IMR-90 (cell line): ENCODE data around the gene ADARB2. TPM values are rescaled to one million over a fixed set of nuclear protein-coding genes. Genes with fewer than 3 reads are reported as not detected.

Experiments used
- ATAC-seq: fragments of 200-7000 bp; cut with Tn5 transposase; 2 replicates; pipeline ENCODE4 v1.9.1; 2020; ENCODE audit warnings: low read depth, mild to moderate bottlenecking, moderate library complexity
- BruUV-seq: library from RNA; stranded (reverse); fragments of 400-500 nt; replicated peaks from 2 replicates; lab custom pipeline; 2021; lab: Mats Ljungman, UMichigan
- CTCF ChIA-PET: fragments of 300-600 bp; formaldehyde crosslinking; extraction: SDS; loops from one replicate; lab custom pipeline; 2021; ENCODE audit warnings: antibody characterized with exemption; lab: Yijun Ruan, JAX
- POLR2A ChIA-PET: fragments of 300-600 bp; sonication (Branson Sonifier 250); formaldehyde crosslinking; loops from one replicate; lab custom pipeline; 2022; ENCODE audit warnings: antibody characterized with exemption; ENCODE audit not compliant: unreplicated experiment; lab: Charles Lee
- DNase-seq: peaks from one replicate; pipeline ENCODE4 v3.0.0; 2013
- H2AFZ ChIP-seq: replicated peaks from 2 replicates; pipeline ENCODE3; 2013; ENCODE audit warnings: low read length, mild to moderate bottlenecking; ENCODE audit not compliant: poor library complexity
- H2AK5ac ChIP-seq: 2 replicates; pipeline ENCODE4 v1.6.1; 2013; ENCODE audit warnings: low read depth, low read length, inconsistent platforms
- H2AK9ac ChIP-seq: replicated peaks from 2 replicates; pipeline ENCODE3; 2013; ENCODE audit warnings: mild to moderate bottlenecking, low read depth, low read length, moderate library complexity; ENCODE audit not compliant: poor library complexity
- H2BK120ac ChIP-seq: 2 replicates; pipeline ENCODE4 v1.6.1; 2013; ENCODE audit warnings: low read depth, low read length, inconsistent platforms
- H2BK15ac ChIP-seq: 3 replicates; pipeline ENCODE4 v1.6.1; 2013; ENCODE audit warnings: low read depth, low read length, inconsistent platforms
- H2BK20ac ChIP-seq: 2 replicates; pipeline ENCODE4 v1.6.1; 2013; ENCODE audit warnings: low read depth, mild to moderate bottlenecking, inconsistent platforms, low read length, moderate library complexity
- H2BK5ac ChIP-seq: 2 replicates; pipeline ENCODE4 v1.6.1; 2013; ENCODE audit warnings: mild to moderate bottlenecking, low read depth, low read length, inconsistent platforms; ENCODE audit not compliant: poor library complexity, severe bottlenecking
- H3K14ac ChIP-seq: replicated peaks from 2 replicates; pipeline ENCODE4 v1.6.1; 2013; ENCODE audit warnings: low read depth, low read length, inconsistent platforms
- H3K18ac ChIP-seq: 2 replicates; pipeline ENCODE4 v1.6.1; 2013; ENCODE audit warnings: low read depth, low read length, control low read depth
- H3K23ac ChIP-seq: 2 replicates; pipeline ENCODE4 v1.6.1; 2013; ENCODE audit warnings: low read depth, low read length, inconsistent platforms
- H3K27ac ChIP-seq: 2 replicates; pipeline ENCODE4 v1.5.1; 2013; ENCODE audit warnings: mild to moderate bottlenecking, control low read depth, low read length; ENCODE audit not compliant: insufficient read depth
- H3K27me3 ChIP-seq: 2 replicates; pipeline ENCODE4 v1.6.1; 2013; ENCODE audit warnings: low read length; ENCODE audit not compliant: control insufficient read depth, insufficient read depth
- H3K36me3 ChIP-seq: 2 replicates; pipeline ENCODE4 v1.6.1; 2013; ENCODE audit warnings: low read length, mixed read lengths; ENCODE audit not compliant: control insufficient read depth, insufficient read depth
- H3K4ac ChIP-seq: 2 replicates; pipeline ENCODE4 v1.6.1; 2013; ENCODE audit warnings: low read depth, low read length, inconsistent platforms
- H3K4me1 ChIP-seq: 2 replicates; pipeline ENCODE4 v1.6.1; 2013; ENCODE audit warnings: low read length, mixed read lengths; ENCODE audit not compliant: control insufficient read depth, insufficient read depth
- H3K4me2 ChIP-seq: 2 replicates; pipeline ENCODE4 v1.6.1; 2013; ENCODE audit warnings: low read depth, mild to moderate bottlenecking, control low read depth, low read length, moderate library complexity
- H3K4me3 ChIP-seq: 2 replicates; pipeline ENCODE4 v1.5.1; 2013; ENCODE audit warnings: low read depth, mild to moderate bottlenecking, control low read depth, low read length, moderate library complexity; ENCODE audit not compliant: insufficient read depth
- H3K56ac ChIP-seq: 2 replicates; pipeline ENCODE4 v1.6.1; 2013; ENCODE audit warnings: low read length, inconsistent platforms; ENCODE audit not compliant: insufficient read depth; ENCODE audit errors: extremely low read depth
- H3K79me1 ChIP-seq, 2 experiments: 2 replicates each; pipeline ENCODE4 v1.6.1; 2013; ENCODE audit warnings: low read length in 2 of 2, inconsistent platforms in 1 of 2, low read depth in 1 of 2
- H3K9ac ChIP-seq: 2 replicates; pipeline ENCODE4 v1.6.1; 2013; ENCODE audit warnings: low read depth, low read length, control low read depth
- H3K9me1 ChIP-seq: 2 replicates; pipeline ENCODE4 v1.6.1; 2013; ENCODE audit warnings: low read length, inconsistent platforms; ENCODE audit not compliant: insufficient read depth
- H3K9me3 ChIP-seq: 2 replicates; pipeline ENCODE4 v1.6.1; 2013; ENCODE audit warnings: low read length; ENCODE audit not compliant: control insufficient read depth, insufficient read depth
- H4K20me1 ChIP-seq: 2 replicates; pipeline ENCODE4 v1.6.1; 2013; ENCODE audit warnings: low read length, inconsistent platforms; ENCODE audit not compliant: insufficient read depth
- H4K5ac ChIP-seq: 2 replicates; pipeline ENCODE4 v1.6.1; 2013; ENCODE audit warnings: mild to moderate bottlenecking, low read depth, low read length, control low read depth
- H4K8ac ChIP-seq, 2 experiments: 2 replicates each; pipeline ENCODE4 v1.6.1; 2013; ENCODE audit warnings: low read depth in 2 of 2, low read length in 2 of 2, control low read depth in 1 of 2, inconsistent platforms in 1 of 2
- H4K91ac ChIP-seq: 2 replicates; pipeline ENCODE4 v1.6.1; 2013; ENCODE audit warnings: low read depth, low read length, inconsistent platforms; ENCODE audit not compliant: insufficient read depth
- MAZ ChIP-seq: IDR thresholded peaks from 2 replicates; pipeline ENCODE4 v1.6.1; 2012; ENCODE audit warnings: low read depth, mild to moderate bottlenecking, low read length, improper control_type of control experiment, moderate library complexity, borderline replicate concordance
- RAD21 ChIP-seq: IDR thresholded peaks from 2 replicates; pipeline ENCODE4 v1.6.1; 2012; ENCODE audit warnings: low read length, improper control_type of control experiment
- RFX5 ChIP-seq: IDR thresholded peaks from 2 replicates; pipeline ENCODE4 v1.8.0; 2012; ENCODE audit warnings: low read depth, mild to moderate bottlenecking, low read length, moderate library complexity
- WGBS, 2 experiments: methylation state at CpG; one replicate each; pipeline versions ENCODE4 v1.1.5 to v1.1.7; 2013; ENCODE audit warnings: missing lambda C conversion rate in 2 of 2; ENCODE audit not compliant: insufficient read length in 1 of 2; ENCODE audit errors: extremely low coverage in 2 of 2; 5-methylcytosine and 5-hydroxymethylcytosine counted together
- dilution Hi-C: fragments of 300-500 bp; cut with HindIII; formaldehyde crosslinking; loops from one replicate; pipeline ENCODE4 v1.14.3; 2018; ENCODE audit warnings: low sequenced_read_pairs; ENCODE audit not compliant: unreplicated experiment
- in situ Hi-C: fragments of 300-500 bp; cut with MboI; formaldehyde crosslinking; loops from 3 replicates; pipeline ENCODE4 v1.14.3; 2019; ENCODE audit warnings: low sequenced_read_pairs, inconsistent platforms, mixed read lengths
- intact Hi-C: fragments of 100-400 bp; cut with micrococcal nuclease; formaldehyde crosslinking; loops from 2 replicates; pipeline ENCODE4 v1.10.0; 2022
- polyA plus RNA-seq, 3 experiments: library from polyadenylated mRNA; depleted of rRNA; stranded (reverse); fragments of >200 nt; gene quantifications; 2 replicates each; pipeline ENCODE4 v1.2.3, GENCODE V29; 2012; ENCODE audit warnings: low replicate concordance in 1 of 3
- total RNA-seq: library from RNA; depleted of rRNA; stranded (reverse); fragments of >200 nt; gene quantifications from 2 replicates; pipeline ENCODE4 v1.2.3, GENCODE V29; 2012

Gene ADARB2
- total and polyA plus RNA-seq, 2 of the 4 experiments (the other 2 are of a cell fraction), result not detected

DNA sequence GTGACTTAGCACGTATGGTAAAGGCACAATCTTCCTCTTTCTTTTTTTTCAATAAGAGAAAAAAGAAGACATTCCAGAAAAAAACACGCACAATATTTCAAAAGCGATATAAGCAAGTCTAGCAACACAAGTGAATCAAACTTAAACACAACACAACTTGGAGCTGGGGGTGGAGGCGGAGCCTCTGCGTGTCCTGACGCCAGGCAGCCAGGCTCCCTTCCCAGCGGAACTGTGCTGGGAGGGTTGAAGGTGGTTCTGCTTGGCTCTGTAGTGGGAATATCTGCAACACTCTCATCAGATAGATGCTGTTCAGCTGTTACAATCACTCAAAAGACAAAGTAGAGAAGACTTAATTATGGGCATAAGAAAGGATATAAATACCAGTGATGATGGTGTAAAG, 469.8 kb downstream of the ADARB2 start:
- H3K36me3 ChIP-seq, result no peaks in the 10 kb centered on the region
- in situ Hi-C loops, result no loop called here
- H4K5ac ChIP-seq, result no peak overlapping the region
- no peak overlapping the region for H2AFZ ChIP-seq
- H3K9me1 ChIP-seq, result no peaks in the 10 kb centered on the region
- H4K91ac ChIP-seq, result no peak overlapping the region
- H3K79me1 ChIP-seq, result no peaks in the 10 kb centered on the region
- H2BK5ac ChIP-seq, result no peak overlapping the region
- WGBS, 2 experiments, result no CpG with 5 or more reads among the region's 7 CpGs
- H3K56ac ChIP-seq, result no peak overlapping the region
- no peak overlapping the region for H3K23ac ChIP-seq
- H2BK20ac ChIP-seq, result no peak overlapping the region
- BruUV-seq, result no TSS peak
- no peak overlapping the region for H3K27ac ChIP-seq
- no peak overlapping the region for H2AK9ac ChIP-seq
- no peaks in the 10 kb centered on the region for H4K20me1 ChIP-seq
- no peak for ATAC-seq
- no peak overlapping the region for H3K14ac ChIP-seq
- H3K18ac ChIP-seq, result no peak overlapping the region
- no peak overlapping the region for H2BK120ac ChIP-seq
- peaks cover 25% of the 10 kb centered on the region for H3K9me3 ChIP-seq
- dilution Hi-C loops, result no loop called here
- H4K8ac ChIP-seq, result no peak overlapping the region
- no peaks in the 10 kb centered on the region for H3K27me3 ChIP-seq
- CTCF ChIA-PET, result no interaction called here
- no peak overlapping the region for H3K4me2 ChIP-seq
- no peak overlapping the region for H3K9ac ChIP-seq
- no peak overlapping the region for H3K4me3 ChIP-seq
- no peaks in the 10 kb centered on the region for H3K4me1 ChIP-seq
- intact Hi-C loops, result no loop called here
- H2AK5ac ChIP-seq, result no peak overlapping the region
- TF ChIP-seq MAZ, result no peak
- no peak for TF ChIP-seq RFX5
- no peak for TF ChIP-seq RAD21
- no peak overlapping the region for H2BK15ac ChIP-seq
- no peak for DNase-seq
- no peak overlapping the region for H3K4ac ChIP-seq
- POLR2A ChIA-PET, result no interaction called here
